Glomerular visceral epithelial cell (primary cell): Measurements from ENCODE around the gene HS3ST4.
"Not testable (repeated sequence)": the region's sequence is repeated elsewhere in the genome, so short reads cannot be mapped to it uniquely, and the experiment has no call there.

Source experiments
- DNase-seq: peaks from one replicate; pipeline ENCODE4 v3.0.0-alpha.2; 2016; ENCODE audit errors: extremely low spot score

Gene HS3ST4

GRCh38 chr16:25988882-25989281, 297.1 kb downstream of the HS3ST4 start:
- no peak for DNase-seq

- DNase-seq: no peak
Measured at GRCh38 chr16:25996052-25996451, 304.3 kb downstream of the HS3ST4 start.

GRCh38 chr16:26005336-26005735, 313.6 kb downstream of the HS3ST4 start:
- no peak for DNase-seq

GRCh38 chr16:26012376-26012775, 320.6 kb downstream of the HS3ST4 start:
- DNase-seq: no peak

GRCh38 chr16:26015776-26016175, 324.0 kb downstream of the HS3ST4 start:
- no peak for DNase-seq

- DNase-seq: no peak
Measured at GRCh38 chr16:26016989-26017388, 325.2 kb downstream of the HS3ST4 start.

GRCh38 chr16:26019381-26020242, 327.9 kb downstream of the HS3ST4 start:
- no peak for DNase-seq

- no peak for DNase-seq
Measured at GRCh38 chr16:26026709-26027450, 335.1 kb downstream of the HS3ST4 start.

GRCh38 chr16:26031286-26031685, 339.5 kb downstream of the HS3ST4 start:
- DNase-seq: no peak

GRCh38 chr16:26032661-26033060, 340.9 kb downstream of the HS3ST4 start:
- DNase-seq: not testable (repeated sequence)

GRCh38 chr16:26041952-26042668, 350.4 kb downstream of the HS3ST4 start:
- no peak for DNase-seq

- DNase-seq: no peak
Measured at GRCh38 chr16:26050472-26050871, 358.7 kb downstream of the HS3ST4 start.

GRCh38 chr16:26051063-26051462, 359.3 kb downstream of the HS3ST4 start:
- DNase-seq: no peak

GRCh38 chr16:26053889-26054288, 362.1 kb downstream of the HS3ST4 start:
- DNase-seq: no peak

- no peak for DNase-seq
Measured at GRCh38 chr16:26058326-26058725, 366.6 kb downstream of the HS3ST4 start.

- no peak for DNase-seq
Measured at GRCh38 chr16:26070302-26071100, 378.7 kb downstream of the HS3ST4 start.

GRCh38 chr16:26071101-26071866, 379.5 kb downstream of the HS3ST4 start:
- no peak for DNase-seq

GRCh38 chr16:26078716-26079355, 387.1 kb downstream of the HS3ST4 start:
- DNase-seq: no peak

GRCh38 chr16:26087091-26087490, 395.3 kb downstream of the HS3ST4 start:
- DNase-seq: no peak

- no peak for DNase-seq
Measured at GRCh38 chr16:26091511-26091910, 399.8 kb downstream of the HS3ST4 start.
